Occipital lobe (tissue), 1 donor: ENCODE measurements around the gene TRAPPC6A. TPM values are rescaled to one million over a fixed set of nuclear protein-coding genes. Genes with fewer than 3 reads are reported as not detected.

ENCODE experiments used
- total RNA-seq: library from RNA; depleted of rRNA; stranded (reverse); fragments of >200 nt; gene quantifications from one replicate; pipeline ENCODE4 v1.2.3, GENCODE V29; 2014

TRAPPC6A gene
- total RNA-seq, 1 donor from 2014 or later: 2.2 TPM

Other genes starting within 250 kb of the TRAPPC6A start
- not detected for gene APOC4, start 236.0 kb downstream of the TRAPPC6A start, total RNA-seq
- gene APOC2, start 232.2 kb downstream of the TRAPPC6A start, total RNA-seq: 1.4 TPM
- 27.5 TPM for gene CLPTM1, start 222.9 kb downstream of the TRAPPC6A start, total RNA-seq
- gene RELB, start 176.8 kb downstream of the TRAPPC6A start, total RNA-seq: 0.62 TPM
- 3.9 TPM for gene CLASRP, start 139.2 kb downstream of the TRAPPC6A start, total RNA-seq
- gene ZNF296, start 101.8 kb downstream of the TRAPPC6A start, total RNA-seq: not detected
- gene GEMIN7, start 99.0 kb downstream of the TRAPPC6A start, total RNA-seq: 13.3 TPM
- 20.6 TPM for gene PPP1R37, start 85.1 kb downstream of the TRAPPC6A start, total RNA-seq
- gene NKPD1, start 17.3 kb downstream of the TRAPPC6A start, total RNA-seq: 0.47 TPM
- 3.1 TPM for gene BLOC1S3, start 547 bp upstream of the TRAPPC6A start, total RNA-seq
- not detected for gene EXOC3L2, start 67.2 kb upstream of the TRAPPC6A start, total RNA-seq
- 19.2 TPM for gene MARK4, start 73.0 kb upstream of the TRAPPC6A start, total RNA-seq
- gene CKM, start 144.6 kb upstream of the TRAPPC6A start, total RNA-seq: 1.2 TPM
- gene KLC3, start 162.5 kb upstream of the TRAPPC6A start, total RNA-seq: 0.16 TPM
- 10.9 TPM for gene ERCC2, start 192.3 kb upstream of the TRAPPC6A start, total RNA-seq
- not detected for gene PPP1R13L, start 226.8 kb upstream of the TRAPPC6A start, total RNA-seq
- 5.3 TPM for gene POLR1G, start 228.4 kb upstream of the TRAPPC6A start, total RNA-seq
- gene ERCC1, start 245.7 kb upstream of the TRAPPC6A start, total RNA-seq: 51.2 TPM